Stimulated activated memory B cell treated with anti-CD40 and anti-IgM and Interleukin-4, amounts not matched to agents 10 μg/mL and 1 μg/mL and 100 μg/mL, for 72 hours (primary cell): ENCODE measurements around the gene CCNI2.

ENCODE experiments used
- ATAC-seq: fragments of 150-1000 bp; cut with Tn5 transposase; 2 replicates; pipeline ENCODE4 v1.10.0; 2021
- H3K27ac Mint-ChIP-seq: one replicate; pipeline ENCODE4 v1.8.0; 2022; ENCODE audit warnings: mild to moderate bottlenecking, mixed read lengths
- H3K27me3 Mint-ChIP-seq: one replicate; pipeline ENCODE4 v1.8.0; 2022; ENCODE audit warnings: mixed read lengths
- H3K36me3 Mint-ChIP-seq: one replicate; pipeline ENCODE4 v1.8.0; 2022; ENCODE audit warnings: mixed read lengths
- H3K4me1 Mint-ChIP-seq: one replicate; pipeline ENCODE4 v1.8.0; 2022; ENCODE audit warnings: mixed read lengths
- H3K4me3 Mint-ChIP-seq: one replicate; pipeline ENCODE4 v1.8.0; 2022; ENCODE audit warnings: mild to moderate bottlenecking, moderate library complexity, mixed read lengths
- H3K9me3 Mint-ChIP-seq: one replicate; pipeline ENCODE4 v1.8.0; 2022; ENCODE audit warnings: mixed read lengths

The CCNI2 gene

GRCh38 chr5:132742626-132743025 lies 4.6 kb upstream of the CCNI2 start:
- H3K27ac Mint-ChIP-seq: no peak overlapping the region
- H3K9me3 Mint-ChIP-seq: peaks cover 6% of the 10 kb centered on the region
- no peak overlapping the region for H3K4me3 Mint-ChIP-seq
- ATAC-seq: no peak
- no peaks in the 10 kb centered on the region for H3K36me3 Mint-ChIP-seq
- peaks cover 9% of the 10 kb centered on the region for H3K4me1 Mint-ChIP-seq
- peaks cover 30% of the 10 kb centered on the region for H3K27me3 Mint-ChIP-seq

- Mint-ChIP-seq H3K9me3 (peaks cover 6% of the 10 kb centered on the region), H3K36me3 (no peaks in the 10 kb centered on the region), H3K27ac (no peak overlapping the region), H3K4me3 (no peak overlapping the region), H3K4me1 (no peaks in the 10 kb centered on the region), H3K27me3 (peaks cover 30% of the 10 kb centered on the region)
- no peak for ATAC-seq
Measured at GRCh38 chr5:132744659-132745058, 2.6 kb upstream of the CCNI2 start.

GRCh38 chr5:132746592-132746953 lies 653 bp upstream of the CCNI2 start:
- peak overlapping the region; percentile 68 for H3K4me3 Mint-ChIP-seq
- H3K4me1 Mint-ChIP-seq: peaks cover 15% of the 10 kb centered on the region
- H3K36me3 Mint-ChIP-seq: no peaks in the 10 kb centered on the region
- H3K27ac Mint-ChIP-seq: no peak overlapping the region
- peaks cover 6% of the 10 kb centered on the region for H3K9me3 Mint-ChIP-seq
- H3K27me3 Mint-ChIP-seq: peaks cover 30% of the 10 kb centered on the region
- no peak for ATAC-seq

GRCh38 chr5:132747616-132748440 lies 602 bp downstream of the CCNI2 start:
- Mint-ChIP-seq H3K9me3 (peaks cover 3% of the 10 kb centered on the region), H3K4me3 (peak overlapping the region; percentile 54), H3K4me1 (peaks cover 22% of the 10 kb centered on the region), H3K27ac (no peak overlapping the region), H3K27me3 (peaks cover 19% of the 10 kb centered on the region), H3K36me3 (no peaks in the 10 kb centered on the region)
- ATAC-seq: peak; percentile 58

- H3K27ac Mint-ChIP-seq: no peak overlapping the region
- no peak for ATAC-seq
Measured at GRCh38 chr5:132748522-132749000, 1.3 kb downstream of the CCNI2 start.

GRCh38 chr5:132749506-132749905 lies 2.3 kb downstream of the CCNI2 start:
- H3K27me3 Mint-ChIP-seq: peaks cover 13% of the 10 kb centered on the region
- ATAC-seq: no peak
- H3K4me1 Mint-ChIP-seq: peaks cover 22% of the 10 kb centered on the region
- no peaks in the 10 kb centered on the region for H3K36me3 Mint-ChIP-seq
- H3K9me3 Mint-ChIP-seq: no peaks in the 10 kb centered on the region
- peak overlapping the region; percentile 74 for H3K27ac Mint-ChIP-seq
- H3K4me3 Mint-ChIP-seq: no peak overlapping the region

More at GRCh38 chr5:132748522-132749000, 1.3 kb downstream of the CCNI2 start:
- no peaks in the 10 kb centered on the region for H3K36me3 Mint-ChIP-seq
- peaks cover 22% of the 10 kb centered on the region for H3K4me1 Mint-ChIP-seq
- no peaks in the 10 kb centered on the region for H3K9me3 Mint-ChIP-seq
- H3K27me3 Mint-ChIP-seq: peaks cover 13% of the 10 kb centered on the region
- H3K4me3 Mint-ChIP-seq: peak overlapping the region; percentile 51

GRCh38 chr5:132750471-132751230 lies 3.4 kb downstream of the CCNI2 start:
- peaks cover 2% of the 10 kb centered on the region for H3K27me3 Mint-ChIP-seq
- peaks cover 22% of the 10 kb centered on the region for H3K4me1 Mint-ChIP-seq
- H3K36me3 Mint-ChIP-seq: no peaks in the 10 kb centered on the region
- no peaks in the 10 kb centered on the region for H3K9me3 Mint-ChIP-seq
- H3K27ac Mint-ChIP-seq: peak overlapping the region; percentile 74
- no peak overlapping the region for H3K4me3 Mint-ChIP-seq
- no peak for ATAC-seq

- Mint-ChIP-seq H3K27ac (peak overlapping the region; percentile 74), H3K4me1 (peaks cover 22% of the 10 kb centered on the region), H3K27me3 (no peaks in the 10 kb centered on the region), H3K4me3 (no peak overlapping the region), H3K36me3 (no peaks in the 10 kb centered on the region), H3K9me3 (no peaks in the 10 kb centered on the region)
- peak; percentile 40 for ATAC-seq
Measured at GRCh38 chr5:132751444-132751843, 4.2 kb downstream of the CCNI2 start.

- peaks cover 22% of the 10 kb centered on the region for H3K4me1 Mint-ChIP-seq
- peak overlapping the region; percentile 74 for H3K27ac Mint-ChIP-seq
- H3K4me3 Mint-ChIP-seq: no peak overlapping the region
- no peaks in the 10 kb centered on the region for H3K9me3 Mint-ChIP-seq
- no peak for ATAC-seq
- no peaks in the 10 kb centered on the region for H3K27me3 Mint-ChIP-seq
- H3K36me3 Mint-ChIP-seq: no peaks in the 10 kb centered on the region
Measured at GRCh38 chr5:132751971-132752580, 4.8 kb downstream of the CCNI2 start.

GRCh38 chr5:132752581-132753125 lies 5.4 kb downstream of the CCNI2 start:
- H3K27me3 Mint-ChIP-seq: no peaks in the 10 kb centered on the region
- H3K27ac Mint-ChIP-seq: no peak overlapping the region
- no peak for ATAC-seq
- H3K9me3 Mint-ChIP-seq: no peaks in the 10 kb centered on the region
- no peaks in the 10 kb centered on the region for H3K36me3 Mint-ChIP-seq
- no peak overlapping the region for H3K4me3 Mint-ChIP-seq
- peaks cover 22% of the 10 kb centered on the region for H3K4me1 Mint-ChIP-seq

- Mint-ChIP-seq H3K4me1 (peaks cover 22% of the 10 kb centered on the region), H3K27me3 (no peaks in the 10 kb centered on the region), H3K27ac (no peak overlapping the region), H3K4me3 (no peak overlapping the region), H3K36me3 (no peaks in the 10 kb centered on the region), H3K9me3 (no peaks in the 10 kb centered on the region)
- ATAC-seq: no peak
Measured at GRCh38 chr5:132753135-132753987, 6.1 kb downstream of the CCNI2 start.

GRCh38 chr5:132754111-132754510 lies 6.9 kb downstream of the CCNI2 start:
- Mint-ChIP-seq H3K4me1 (peaks cover 22% of the 10 kb centered on the region), H3K27ac (no peak overlapping the region), H3K4me3 (no peak overlapping the region), H3K9me3 (no peaks in the 10 kb centered on the region), H3K36me3 (no peaks in the 10 kb centered on the region), H3K27me3 (no peaks in the 10 kb centered on the region)
- ATAC-seq: no peak

- no peaks in the 10 kb centered on the region for H3K9me3 Mint-ChIP-seq
- peaks cover 22% of the 10 kb centered on the region for H3K4me1 Mint-ChIP-seq
- no peaks in the 10 kb centered on the region for H3K27me3 Mint-ChIP-seq
- H3K36me3 Mint-ChIP-seq: no peaks in the 10 kb centered on the region
- no peak overlapping the region for H3K4me3 Mint-ChIP-seq
- H3K27ac Mint-ChIP-seq: no peak overlapping the region
- ATAC-seq: no peak
Measured at GRCh38 chr5:132754947-132755346, 7.7 kb downstream of the CCNI2 start.

GRCh38 chr5:132756542-132756941 lies 9.3 kb downstream of the CCNI2 start:
- H3K36me3 Mint-ChIP-seq: no peaks in the 10 kb centered on the region
- H3K4me3 Mint-ChIP-seq: no peak overlapping the region
- H3K27ac Mint-ChIP-seq: no peak overlapping the region
- ATAC-seq: no peak
- no peaks in the 10 kb centered on the region for H3K27me3 Mint-ChIP-seq
- no peaks in the 10 kb centered on the region for H3K9me3 Mint-ChIP-seq
- peaks cover 7% of the 10 kb centered on the region for H3K4me1 Mint-ChIP-seq
